Gastroesophageal sphincter (tissue), 4 donors: ENCODE results near the gene TNS3. TPM values are rescaled to one million over a fixed set of nuclear protein-coding genes. Genes with fewer than 3 reads are reported as not detected.
"Not testable (repeated sequence)": the region's sequence is repeated elsewhere in the genome, so short reads cannot be mapped to it uniquely, and the experiment has no call there.

ENCODE experiments used
- ATAC-seq: fragments of 150-250 bp; one replicate; pipeline ENCODE4 v1.9.1; 2016; ENCODE audit warnings: mild to moderate bottlenecking, moderate library complexity
- H3K27ac ChIP-seq, 4 donors: fragments of 200-600 bp; sonication (generic) in 3 of 4; 1 replicate in 3 of 4; 2 replicates in 1 of 4; pipeline ENCODE4 v1.5.1; 2016 to 2019
- H3K27me3 ChIP-seq: fragments of 200-600 bp; sonication (generic); one replicate; pipeline ENCODE4 v1.5.1; 2019
- H3K36me3 ChIP-seq, 2 donors: fragments of 200-600 bp; sonication (generic); one replicate each; pipeline ENCODE4 v1.5.1; 2019; ENCODE audit warnings: control low read depth in 1 of 2
- H3K4me1 ChIP-seq, 3 donors: fragments of 200-600 bp; sonication (generic); 1 replicate in 2 of 3; 2 replicates in 1 of 3; pipeline ENCODE4 v1.5.1; 2016 to 2019; ENCODE audit warnings: control low read depth in 2 of 3
- H3K4me3 ChIP-seq, 2 donors: fragments of 200-600 bp; sonication (generic); one replicate each; pipeline ENCODE4 v1.5.1; 2019; ENCODE audit warnings: mild to moderate bottlenecking in 1 of 2, moderate library complexity in 1 of 2
- H3K9me3 ChIP-seq, 3 donors: fragments of 200-600 bp; sonication (generic); one replicate each; pipeline ENCODE4 v1.5.1; 2017 to 2019; ENCODE audit warnings: control low read depth in 2 of 3
- CTCF ChIP-seq, 4 experiments: fragments of 200-600 bp in 2 of 4; fragments of 450-650 bp in 2 of 4; sonication (generic) in 1 of 4; IDR thresholded peaks; one replicate each; pipeline ENCODE4 v1.5.1; 2017 to 2019; ENCODE audit warnings: antibody characterized with exemption in 4 of 4, mild to moderate bottlenecking in 2 of 4, moderate library complexity in 2 of 4
- EP300 ChIP-seq: sonication (generic); formaldehyde crosslinking; IDR thresholded peaks from one replicate; pipeline ENCODE4 v1.6.1; 2017; ENCODE audit warnings: antibody characterized with exemption, mild to moderate bottlenecking
- POLR2A ChIP-seq, 2 donors: fragments of 450-650 bp; IDR thresholded peaks; one replicate each; pipeline ENCODE4 v1.6.1; 2017; ENCODE audit warnings: antibody characterized with exemption in 2 of 2, mild to moderate bottlenecking in 2 of 2, moderate library complexity in 1 of 2
- POLR2AphosphoS5 ChIP-seq: sonication (generic); formaldehyde crosslinking; IDR thresholded peaks from one replicate; pipeline ENCODE4 v1.6.1; 2017; ENCODE audit warnings: antibody characterized with exemption
- WGBS, 2 donors: methylation state at CpG; one replicate each; pipeline ENCODE4 v1.1.5; 2018; ENCODE audit warnings: low coverage in 1 of 2; 5-methylcytosine and 5-hydroxymethylcytosine counted together
- total RNA-seq, 4 donors: library from RNA; depleted of rRNA; stranded (reverse); fragments of >200 nt; gene quantifications; one replicate each; pipeline ENCODE4 v1.1.0, GENCODE V29; 2016

Gene TNS3
- total RNA-seq, 4 donors from 2014 or later = 35.0 to 61.3 (median 45.1) TPM

- H3K27ac ChIP-seq = no peak overlapping the region
- H3K36me3 ChIP-seq = no peaks in the 10 kb centered on the region
- H3K4me1 ChIP-seq = peaks cover 0 to 4% (median 0%) of the 10 kb centered on the region in 3 donors
- no peaks in the 10 kb centered on the region for H3K27me3 ChIP-seq
- TF ChIP-seq CTCF (IDR thresholded peaks at IDR 0.05) = no peak
- no peak for TF ChIP-seq POLR2A (IDR thresholded peaks at IDR 0.05)
- no peak for TF ChIP-seq POLR2AphosphoS5
- no peak for TF ChIP-seq EP300
- H3K4me3 ChIP-seq = no peak overlapping the region
- no peaks in the 10 kb centered on the region for H3K9me3 ChIP-seq
- ATAC-seq = no peak
- WGBS, 2 donors = 40% methylated on average over 1 of the region's 6 CpGs; no CpG with 5 or more reads in 1 of the 2 donors
Observed at GRCh38 chr7:47543714-47544113, 38.2 kb downstream of the TNS3 start.

- no peaks in the 10 kb centered on the region for H3K9me3 ChIP-seq
- WGBS, 2 donors = no CpG with 5 or more reads among the region's 4 CpGs
- no peak overlapping the region for H3K4me3 ChIP-seq
- no peak for ATAC-seq
- peaks cover 0 to 10% (median 0%) of the 10 kb centered on the region in 3 donors for H3K4me1 ChIP-seq
- no peak overlapping the region for H3K27ac ChIP-seq
- no peaks in the 10 kb centered on the region for H3K27me3 ChIP-seq
- no peak for TF ChIP-seq POLR2A (IDR thresholded peaks at IDR 0.05)
- TF ChIP-seq CTCF (IDR thresholded peaks at IDR 0.05) = no peak
- no peak for TF ChIP-seq EP300
- no peak for TF ChIP-seq POLR2AphosphoS5
- H3K36me3 ChIP-seq = no peaks in the 10 kb centered on the region
Observed at GRCh38 chr7:47543056-47543455, 38.9 kb downstream of the TNS3 start.

- no peak for ATAC-seq
- Histone ChIP-seq H3K27ac (no peak overlapping the region), H3K9me3 (no peaks in the 10 kb centered on the region), H3K4me3 (no peak overlapping the region), H3K36me3 (no peaks in the 10 kb centered on the region), H3K4me1 (peaks cover 0 to 20% (median 0%) of the 10 kb centered on the region in 3 donors), H3K27me3 (peaks cover 1% of the 10 kb centered on the region)
- 80 to 96% methylated on average over 1 to 3 of the region's 3 CpGs for WGBS, 2 donors
- TF ChIP-seq EP300 (no peak), CTCF (IDR thresholded peaks at IDR 0.05) (no peak), POLR2A (IDR thresholded peaks at IDR 0.05) (no peak)
Observed at GRCh38 chr7:47542051-47542450, 39.9 kb downstream of the TNS3 start.

- not testable (repeated sequence) for H3K36me3 ChIP-seq, ATAC-seq, H3K27me3 ChIP-seq, H3K27ac ChIP-seq, H3K9me3 ChIP-seq, H3K4me3 ChIP-seq
- peaks cover 0 to 26% (median 0%) of the 10 kb centered on the region in 3 donors for H3K4me1 ChIP-seq
- WGBS, 2 donors = 92% methylated on average over 6 of the region's 9 CpGs; no CpG with 5 or more reads in 1 of the 2 donors
Observed at GRCh38 chr7:47541485-47541884, 40.4 kb downstream of the TNS3 start.

GRCh38 chr7:47540387-47541350, 41.2 kb downstream of the TNS3 start:
- Histone ChIP-seq H3K27me3 (peaks cover 5% of the 10 kb centered on the region), H3K27ac (no peak overlapping the region), H3K36me3 (no peaks in the 10 kb centered on the region), H3K9me3 (no peaks in the 10 kb centered on the region), H3K4me1 (peaks cover 0 to 34% (median 0%) of the 10 kb centered on the region in 3 donors), H3K4me3 (no peak overlapping the region)
- no peak for ATAC-seq
- TF ChIP-seq EP300 (no peak), CTCF (IDR thresholded peaks at IDR 0.05) (no peak), POLR2AphosphoS5 (no peak), POLR2A (IDR thresholded peaks at IDR 0.05) (no peak)
- WGBS, 2 donors = 75 to 87% methylated on average over 7 to 10 of the region's 22 CpGs
